ENCODE results near the gene NELFB.

The NELFB gene

GRCh38 chr9:137268538-137269201, 13.5 kb downstream of the NELFB start:
- no peak for DNase-seq

GRCh38 chr9:137269231-137269772, 14.2 kb downstream of the NELFB start:
- no peak for DNase-seq

GRCh38 chr9:137270929-137271695, 16.0 kb downstream of the NELFB start:
- peak in 2 of 5 experiments; percentile 23 to 67 for DNase-seq

- DNase-seq, result no peak
These were observed 16.6 kb downstream of the NELFB start for GRCh38 chr9:137271696-137272076.

GRCh38 chr9:137272241-137273094, 17.3 kb downstream of the NELFB start:
- DNase-seq, result no peak

GRCh38 chr9:137273095-137273490, 18.0 kb downstream of the NELFB start:
- no peak for DNase-seq

- no peak for DNase-seq
These were observed 18.6 kb downstream of the NELFB start for GRCh38 chr9:137273611-137274320.

- no peak for DNase-seq
These were observed 20.1 kb downstream of the NELFB start for GRCh38 chr9:137275203-137275587.

GRCh38 chr9:137275588-137276472, 20.7 kb downstream of the NELFB start:
- DNase-seq, result no peak

GRCh38 chr9:137276473-137277328, 21.6 kb downstream of the NELFB start:
- DNase-seq, result no peak

- DNase-seq, result peak in 1 of 5 experiments; percentile 40
These were observed 22.4 kb downstream of the NELFB start, which contains the start of gene TOR4A for GRCh38 chr9:137277329-137278041. TSS of gene TOR4A (plus strand) at chr9:137277726. CDS start at chr9:137278690, 964 bp downstream.

- no peak for DNase-seq
These were observed 23.1 kb downstream of the NELFB start for GRCh38 chr9:137278061-137278701.

- no peak for DNase-seq
These were observed 23.9 kb downstream of the NELFB start for GRCh38 chr9:137278721-137279711.

- no peak for DNase-seq
These were observed 24.8 kb downstream of the NELFB start for GRCh38 chr9:137279741-137280473.

- no peak for DNase-seq
These were observed 25.6 kb downstream of the NELFB start for GRCh38 chr9:137280474-137281344.

Data from T-helper 2 cell (primary cell).